Stimulated activated CD8-positive, alpha-beta memory T cell treated with anti-CD3 and anti-CD28 coated beads, Interleukin-12 subunit alpha, Interleukin-12 subunit beta, amount 100 ng/mL, for 1 hour (primary cell): ENCODE results near the gene CACUL1.
"Not testable (repeated sequence)": the region's sequence is repeated elsewhere in the genome, so short reads cannot be mapped to it uniquely, and the experiment has no call there.

ENCODE experiments used
- DNase-seq: peaks from one replicate; pipeline ENCODE4 v3.0.0-alpha.2; 2020; ENCODE audit warnings: low read depth

CACUL1 gene

DNA sequence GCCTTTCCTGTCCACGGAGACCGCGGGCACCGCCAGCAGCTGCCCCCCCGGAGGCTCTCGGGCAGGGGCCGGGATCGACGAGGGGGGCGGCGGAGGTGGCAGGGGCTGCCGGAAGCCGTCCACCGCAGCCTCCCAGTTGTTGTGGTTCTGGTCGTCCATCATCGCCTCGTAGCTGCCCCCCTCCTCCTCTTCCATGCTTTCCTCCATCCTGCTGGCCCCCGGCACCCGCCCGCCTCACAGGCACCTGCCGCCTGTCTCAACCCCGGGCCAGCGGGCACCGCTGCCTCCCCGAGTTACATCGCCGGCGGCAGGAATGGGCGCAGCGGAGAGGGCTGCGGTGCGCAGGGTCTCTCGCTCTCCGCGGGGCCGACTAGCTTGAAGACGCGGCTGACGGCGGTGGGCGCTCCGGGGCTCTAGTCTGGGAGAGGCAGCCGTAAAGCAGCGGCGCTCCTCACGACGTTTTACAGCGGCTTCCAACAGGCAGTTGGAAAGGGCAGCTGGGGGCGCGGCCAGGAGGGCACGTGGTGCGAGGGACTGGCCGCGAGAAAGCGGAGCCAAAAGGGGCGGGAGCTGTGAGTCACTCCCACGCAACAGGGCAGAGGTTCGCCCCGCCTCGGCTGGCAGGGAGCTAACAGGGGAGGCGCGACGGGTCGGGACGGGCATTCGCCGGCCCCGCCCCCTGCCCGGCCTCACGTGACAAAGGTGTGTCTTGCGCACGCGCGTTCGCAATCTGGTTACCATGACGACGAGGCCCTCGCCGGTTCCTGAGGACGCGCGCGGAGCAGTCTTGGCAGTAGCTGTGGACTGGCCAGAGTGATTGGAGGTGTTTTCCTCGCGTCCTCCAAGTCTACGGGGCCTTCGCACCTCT, at the start of gene CACUL1:
CACUL1 (minus strand) TSS at position 415 of the 868 bp plus-strand sequence; CDS start at position 207, 208 bp downstream.
- DNase-seq, result peak; percentile 99

DNA sequence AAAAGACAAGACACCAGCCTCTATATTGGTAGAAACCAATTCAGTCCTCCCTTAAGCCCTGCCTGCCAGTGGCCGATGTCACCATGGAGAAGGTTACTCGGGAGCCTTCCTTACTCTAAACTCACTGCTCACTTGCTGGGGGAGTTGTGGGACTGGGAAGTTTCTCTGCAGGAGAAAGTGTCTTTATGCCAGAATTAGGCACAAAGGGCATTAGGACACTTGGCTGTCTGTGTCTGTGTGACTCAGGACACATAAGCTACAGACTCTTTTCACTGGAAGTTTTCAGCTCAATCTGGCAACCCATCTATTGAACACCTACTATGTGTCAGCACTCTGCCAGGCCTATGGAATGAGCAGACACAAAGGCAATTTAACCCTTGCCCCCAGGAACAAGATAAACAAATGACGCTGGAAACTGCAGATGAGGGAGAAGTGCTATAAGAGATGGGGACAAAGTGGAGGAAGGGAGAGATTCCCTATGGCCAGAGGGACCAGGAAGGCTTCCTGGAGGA, 49.5 kb upstream of the CACUL1 start:
- DNase-seq, result no peak

GRCh38 chr10:118802126-118802793, 47.5 kb upstream of the CACUL1 start:
- DNase-seq, result no peak

DNA sequence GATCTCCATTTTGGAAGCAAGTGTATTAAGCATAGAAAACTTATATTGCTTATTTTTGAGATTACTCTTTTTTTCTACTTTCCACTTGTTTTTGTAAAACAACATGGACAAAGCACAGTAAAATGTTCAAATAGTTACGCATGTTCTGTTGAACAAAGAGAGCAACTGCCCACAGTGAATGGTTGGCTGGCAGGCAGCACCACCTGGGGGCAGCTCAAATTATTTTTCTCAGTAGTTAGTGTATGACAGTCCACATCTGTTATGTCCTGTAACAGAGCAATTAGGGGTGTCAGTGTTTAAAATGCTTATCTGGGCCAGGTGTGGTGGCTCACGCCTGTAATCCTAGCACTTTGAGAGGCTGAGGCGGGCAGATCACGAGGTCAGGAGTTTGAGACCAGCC, 46.1 kb upstream of the CACUL1 start:
- DNase-seq, result no peak

DNA sequence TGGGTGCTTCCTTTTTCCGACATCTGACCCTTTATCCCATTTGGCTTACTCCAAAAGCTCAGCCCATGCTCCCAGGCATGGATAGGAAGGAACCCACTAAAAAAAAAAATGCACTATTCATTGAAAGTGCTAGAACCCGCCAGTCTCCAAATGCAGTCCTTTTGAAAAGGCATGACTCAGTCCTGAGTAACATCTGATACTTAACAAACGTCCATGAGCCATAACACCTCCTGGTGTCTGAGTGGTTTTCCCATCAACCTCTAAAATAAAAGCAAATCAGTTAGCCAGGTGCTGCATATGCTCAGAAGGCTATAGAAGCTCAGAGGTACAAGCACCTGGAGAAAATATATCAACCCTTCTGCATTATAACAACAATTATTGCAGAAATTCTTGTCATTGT, 45.0 kb upstream of the CACUL1 start:
- DNase-seq, result no peak

GRCh38 chr10:118798231-118798662, 43.5 kb upstream of the CACUL1 start:
- no peak for DNase-seq

- DNase-seq, result not testable (repeated sequence)
These were observed 40.2 kb upstream of the CACUL1 start for GRCh38 chr10:118794971-118795370.

DNA sequence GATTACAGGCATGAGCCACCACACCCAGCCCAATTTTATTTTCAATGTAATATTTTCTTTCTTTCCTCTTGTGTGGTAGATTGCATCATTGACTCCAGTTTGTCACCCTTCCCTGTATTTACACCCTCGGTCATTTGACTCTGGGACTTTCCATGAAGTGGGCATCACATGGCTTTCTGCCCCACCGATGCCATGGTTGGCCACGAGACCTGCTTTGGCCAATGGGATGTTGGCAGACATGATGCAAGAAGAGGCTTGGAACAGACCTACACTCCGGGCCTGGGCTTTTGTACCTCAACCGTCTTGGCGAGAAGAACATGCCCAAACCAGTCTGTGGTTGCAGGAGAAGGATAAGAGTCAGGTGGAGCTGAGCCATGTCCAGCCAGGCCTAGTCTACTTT, 38.8 kb upstream of the CACUL1 start:
- DNase-seq, result no peak

GRCh38 chr10:118792526-118792925, 37.8 kb upstream of the CACUL1 start:
- DNase-seq, result no peak

GRCh38 chr10:118790058-118790457, 35.3 kb upstream of the CACUL1 start:
- no peak for DNase-seq

DNA sequence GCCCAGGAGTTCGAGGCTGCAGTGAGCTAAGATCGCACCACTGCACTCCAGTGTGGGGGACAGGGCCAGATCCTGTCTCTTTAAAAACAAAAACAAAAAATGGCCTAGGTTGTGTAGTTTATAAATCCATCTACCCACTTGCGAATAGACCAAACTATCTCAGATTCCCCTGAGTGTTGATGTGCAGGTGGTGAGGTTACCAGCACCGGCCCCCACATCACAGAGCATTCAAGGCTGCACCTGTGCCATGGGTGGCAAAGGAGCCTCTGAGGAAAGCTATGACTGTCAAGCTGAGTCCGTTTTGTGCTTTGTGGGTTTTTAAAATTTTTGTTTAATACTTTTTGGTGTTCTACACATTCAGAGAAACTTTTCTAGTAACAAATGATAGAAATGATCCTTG, 30.8 kb upstream of the CACUL1 start:
- DNase-seq, result no peak

DNA sequence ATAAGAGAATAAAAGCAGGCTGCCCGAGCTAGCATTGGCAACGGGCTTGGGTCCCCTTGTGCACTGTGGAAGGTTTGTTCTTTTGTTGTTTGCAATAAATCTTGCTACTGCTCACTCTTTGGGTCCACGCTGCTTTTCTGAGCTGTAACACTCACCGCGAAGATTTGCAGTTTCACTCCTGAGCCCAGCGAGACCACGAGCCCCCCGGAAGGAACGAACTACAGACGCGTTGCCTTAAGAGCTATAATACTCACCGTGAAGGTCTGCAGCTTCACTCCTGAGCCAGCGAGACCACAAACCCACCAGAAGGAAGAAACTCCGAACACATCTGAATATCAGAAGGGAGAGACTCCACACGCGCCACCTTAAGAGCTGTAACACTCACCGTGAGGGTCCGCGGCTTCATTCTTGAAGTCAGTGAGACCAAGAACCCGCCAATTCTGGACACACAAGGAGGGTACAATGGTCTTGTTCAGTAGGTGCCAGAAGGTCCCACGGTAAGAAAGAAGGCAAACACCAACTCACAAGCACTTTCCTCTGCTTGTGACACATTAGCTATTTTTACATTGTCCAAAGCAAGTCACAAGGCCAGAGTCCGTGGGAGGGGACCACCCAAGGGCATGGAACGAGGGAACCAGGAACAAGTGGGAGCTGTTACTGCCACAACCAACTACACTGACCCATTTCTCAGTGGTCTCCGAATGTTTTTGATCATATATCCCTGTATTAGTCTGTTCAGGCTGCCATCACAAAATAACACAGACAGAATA, 29.2 kb upstream of the CACUL1 start:
- no peak for DNase-seq

DNA sequence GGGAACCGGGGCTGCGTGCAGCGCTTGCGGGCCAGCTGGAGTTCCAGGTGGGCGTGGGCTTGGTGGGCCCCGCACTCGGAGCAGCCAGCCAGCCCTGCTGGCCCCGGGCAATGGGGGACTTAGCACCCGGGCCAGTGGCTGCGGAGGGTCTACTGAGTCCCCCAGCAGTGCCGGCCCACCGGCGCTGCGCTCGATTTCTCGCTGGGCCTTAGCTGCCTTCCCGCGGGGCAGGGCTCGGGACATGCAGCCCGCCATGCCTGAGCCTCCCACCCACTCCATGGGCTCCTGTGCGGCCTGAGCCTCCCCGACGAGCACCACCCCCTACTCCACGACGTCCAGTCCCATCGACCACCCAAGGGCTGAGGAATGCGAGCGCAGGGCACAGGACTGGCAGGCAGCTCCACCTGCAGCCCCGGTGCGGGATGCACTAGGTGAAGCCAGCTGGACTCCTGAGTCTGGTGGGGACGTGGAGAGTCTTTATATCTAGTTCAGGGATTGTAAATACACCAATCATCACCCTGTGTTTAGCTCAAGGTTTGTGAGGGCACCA, 28.2 kb upstream of the CACUL1 start:
- not testable (repeated sequence) for DNase-seq

DNA sequence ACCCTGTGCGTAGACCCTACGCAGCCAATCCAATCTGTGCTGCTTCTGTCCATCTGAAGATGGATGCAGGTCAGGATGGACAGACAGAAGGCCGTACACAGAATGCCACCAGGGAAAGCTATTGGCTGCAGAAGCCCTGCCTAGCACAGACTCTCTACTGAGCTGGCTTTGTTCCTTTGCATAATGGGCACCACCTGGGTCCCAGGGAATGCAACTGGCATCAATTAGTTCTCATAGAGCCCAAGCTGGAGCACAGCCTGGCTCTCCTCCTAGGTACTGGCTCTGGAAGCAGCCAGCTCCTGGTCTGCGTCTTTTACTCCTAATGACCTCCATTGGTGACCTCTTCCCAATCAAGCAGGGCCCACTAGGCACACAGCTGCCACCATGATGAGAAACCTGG, 26.8 kb upstream of the CACUL1 start:
- DNase-seq, result no peak

- no peak for DNase-seq
These were observed 24.0 kb upstream of the CACUL1 start for GRCh38 chr10:118778727-118779126.

DNA sequence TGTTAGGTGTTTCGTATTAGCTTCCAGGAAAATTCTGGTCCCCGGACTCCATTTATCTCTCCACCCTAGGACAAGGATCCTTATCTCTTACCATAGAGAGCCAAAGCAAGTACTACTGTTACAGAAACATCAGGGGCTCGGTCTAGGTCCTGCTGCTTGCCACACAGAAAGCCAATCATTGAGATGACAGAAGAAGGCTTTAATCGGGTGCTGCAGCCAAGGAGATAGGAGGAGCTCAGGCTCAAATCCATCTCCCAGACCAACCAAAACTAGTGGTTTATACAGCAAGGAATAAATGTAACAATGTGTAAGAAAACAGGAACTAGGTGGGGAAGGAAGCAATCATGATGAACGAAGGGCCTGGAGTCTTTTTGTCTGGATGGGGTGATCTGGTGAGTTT, 22.2 kb upstream of the CACUL1 start:
- no peak for DNase-seq

DNA sequence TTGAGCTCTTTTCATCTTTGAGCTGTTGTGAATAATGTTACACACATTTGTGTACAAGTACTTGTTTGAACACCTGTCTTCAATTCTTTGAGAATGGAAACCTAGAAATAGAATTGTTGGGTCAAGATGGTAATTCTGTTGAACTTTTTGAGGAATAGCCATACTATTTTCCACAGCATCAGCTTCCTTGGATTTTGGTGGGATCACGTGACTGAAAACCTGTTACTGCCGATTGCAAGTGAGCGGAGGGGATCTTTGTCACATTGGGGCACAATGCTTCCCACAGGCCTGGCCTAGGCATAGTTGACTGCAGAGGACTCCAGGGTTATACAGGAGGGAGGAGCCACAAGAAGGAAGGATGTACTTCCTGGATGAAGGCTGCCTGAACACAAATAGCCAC, 21.3 kb upstream of the CACUL1 start:
- DNase-seq, result no peak

- DNase-seq, result no peak
These were observed 20.7 kb upstream of the CACUL1 start for GRCh38 chr10:118775478-118775877.

GRCh38 chr10:118773041-118773440, 18.3 kb upstream of the CACUL1 start:
- DNase-seq, result no peak

- DNase-seq, result no peak
These were observed 17.2 kb upstream of the CACUL1 start for GRCh38 chr10:118771976-118772375.

GRCh38 chr10:118769898-118770600, 15.3 kb upstream of the CACUL1 start:
- DNase-seq, result no peak
